ENCODE results near the gene PSMC6.

GRCh38 chr14:52711666-52712065 is 4.7 kb downstream of the PSMC6 start:
- no peak for TF ChIP-seq CTCF (IDR thresholded peaks at IDR 0.05; ENCODE audit: insufficient read depth, low read depth, low read length)
- TF ChIP-seq EZH2 (IDR thresholded peaks at IDR 0.05; ENCODE audit: insufficient read depth, low read length): no peak

All from astrocyte (in vitro differentiated cells and primary cell).